AML-193 (cell line): ENCODE results near the gene STAT6.

Source experiments
- DNase-seq, 2 experiments: peaks; one replicate each; lab custom pipeline; 2025; lab: John Stamatoyannopoulos, UW

The STAT6 gene

GRCh38 chr12:57048423-57049118, 62.6 kb downstream of the STAT6 start:
- no peak for DNase-seq

- DNase-seq = no peak
Observed at GRCh38 chr12:57047981-57048380, 63.2 kb downstream of the STAT6 start.

GRCh38 chr12:57046947-57047890, 63.9 kb downstream of the STAT6 start:
- DNase-seq = peak; percentile 74 to 85

GRCh38 chr12:57046086-57046791, 64.9 kb downstream of the STAT6 start:
- peak; percentile 14 to 36 for DNase-seq
